Left lung (tissue), 10 donors: ENCODE data around the gene DAGLA. TPM values are rescaled to one million over a fixed set of nuclear protein-coding genes. Genes with fewer than 3 reads are reported as not detected.

Source experiments
- ATAC-seq: fragments of 200-7000 bp; cut with Tn5 transposase; one replicate; pipeline ENCODE4 v1.9.1; 2020; ENCODE audit warnings: moderate library complexity
- DNase-seq, 4 donors: peaks; one replicate each; pipeline ENCODE4 v3.0.0-alpha.2; 2013 to 2020
- H3K27ac ChIP-seq, 2 donors: fragments of 200-600 bp; sonication (generic) in 1 of 2; one replicate each; pipeline versions ENCODE4 v1.5.0 to v1.8.0; 2020 to 2021
- H3K27me3 ChIP-seq, 2 donors: fragments of 200-600 bp; sonication (generic) in 1 of 2; one replicate each; pipeline versions ENCODE4 v1.5.0 to v1.8.0; 2020 to 2021
- H3K36me3 ChIP-seq, 2 donors: fragments of 200-600 bp; sonication (generic) in 1 of 2; one replicate each; pipeline versions ENCODE4 v1.5.0 to v1.8.0; 2020 to 2021
- H3K4me1 ChIP-seq, 2 donors: fragments of 200-600 bp; one replicate each; pipeline ENCODE4 v1.8.0; 2021
- H3K4me3 ChIP-seq, 2 donors: fragments of 200-600 bp; sonication (generic) in 1 of 2; one replicate each; pipeline versions ENCODE4 v1.5.0 to v1.8.0; 2020 to 2021; ENCODE audit warnings: mild to moderate bottlenecking in 1 of 2
- H3K9me3 ChIP-seq, 2 donors: fragments of 200-600 bp; sonication (generic) in 1 of 2; one replicate each; pipeline versions ENCODE4 v1.5.0 to v1.8.0; 2020 to 2021
- CTCF ChIP-seq, 2 donors: fragments of 200-600 bp; sonication (generic) in 1 of 2; IDR thresholded peaks; one replicate each; pipeline versions ENCODE4 v1.5.0 to v1.8.0; 2021; ENCODE audit warnings: antibody characterized with exemption in 2 of 2
- intact Hi-C, 2 donors: fragments of 100-400 bp; cut with DNase I; formaldehyde crosslinking; loops; one replicate each; pipeline versions ENCODE4 v1.11.2 to v1.14.2; 2022
- polyA plus RNA-seq, 6 donors: library from polyadenylated mRNA; unstranded; fragments of 120-200 nt; gene quantifications; one replicate each; pipeline ENCODE4 v1.2.1, GENCODE V29; 2013; ENCODE audit not compliant: insufficient read length in 6 of 6
- total RNA-seq, 2 donors: library from RNA; stranded (reverse); fragmentation: NEBNext Ultra II Directional; extraction: Animal tissue kit (Norgen Biotek cat#: 25700); gene quantifications; one replicate each; pipeline ENCODE4 v1.2.1, GENCODE V29; 2021
- donor health status: DM: no; HTN: yes; CAD: no.
- donor health status: DM: no; HTN: no; CAD: no.

The DAGLA gene
- total and polyA plus RNA-seq, 8 donors: 2.2 to 4.3 (median 3.8) TPM

GRCh38 chr11:61773356-61773755 lies 93.2 kb downstream of the DAGLA start:
- Histone ChIP-seq H3K4me3 (no peak overlapping the region), H3K36me3 (no peaks in the 10 kb centered on the region), H3K4me1 (peaks cover 0 to 19% of the 10 kb centered on the region in 2 donors), H3K27ac (no peak overlapping the region), H3K27me3 (peaks cover 0 to 15% of the 10 kb centered on the region in 2 donors), H3K9me3 (no peaks in the 10 kb centered on the region)
- intact Hi-C loops: no loop called here
- no peak for TF ChIP-seq CTCF (IDR thresholded peaks at IDR 0.05)
- ATAC-seq (no peak), DNase-seq (no peak)

- Histone ChIP-seq H3K4me1 (peaks cover 0 to 19% of the 10 kb centered on the region in 2 donors), H3K27ac (no peak overlapping the region), H3K9me3 (no peaks in the 10 kb centered on the region), H3K36me3 (no peaks in the 10 kb centered on the region), H3K4me3 (no peak overlapping the region), H3K27me3 (peaks cover 0 to 15% of the 10 kb centered on the region in 2 donors)
- no peak for ATAC-seq
- DNase-seq: peak in 1 of 4 donors; percentile 69
- no peak for TF ChIP-seq CTCF (IDR thresholded peaks at IDR 0.05)
- intact Hi-C loops: no loop called here
These were observed 93.6 kb downstream of the DAGLA start for GRCh38 chr11:61773809-61774208.

- Histone ChIP-seq H3K4me1 (peaks cover 0 to 19% of the 10 kb centered on the region in 2 donors), H3K27ac (no peak overlapping the region), H3K9me3 (no peaks in the 10 kb centered on the region), H3K36me3 (no peaks in the 10 kb centered on the region), H3K4me3 (no peak overlapping the region), H3K27me3 (peaks cover 0 to 15% of the 10 kb centered on the region in 2 donors)
- DNase-seq (no peak), ATAC-seq (no peak)
- TF ChIP-seq CTCF (IDR thresholded peaks at IDR 0.05): no peak
- intact Hi-C loops: no loop called here
These were observed 94.2 kb downstream of the DAGLA start for GRCh38 chr11:61774411-61774810.

GRCh38 chr11:61775106-61775505 lies 94.9 kb downstream of the DAGLA start:
- H3K36me3 ChIP-seq: no peaks in the 10 kb centered on the region
- no peak for TF ChIP-seq CTCF (IDR thresholded peaks at IDR 0.05)
- H3K4me1 ChIP-seq: peaks cover 0 to 19% of the 10 kb centered on the region in 2 donors
- intact Hi-C loops: no loop called here
- no peak overlapping the region for H3K27ac ChIP-seq
- peaks cover 0 to 15% of the 10 kb centered on the region in 2 donors for H3K27me3 ChIP-seq
- H3K9me3 ChIP-seq: no peaks in the 10 kb centered on the region
- no peak overlapping the region for H3K4me3 ChIP-seq
- ATAC-seq (no peak), DNase-seq (peak in 1 of 4 donors; percentile 63)

- intact Hi-C loops: no loop called here
- no peak for ATAC-seq
- H3K4me3 ChIP-seq: no peak overlapping the region
- H3K36me3 ChIP-seq: no peaks in the 10 kb centered on the region
- H3K27ac ChIP-seq: no peak overlapping the region
- peaks cover 0 to 15% of the 10 kb centered on the region in 2 donors for H3K27me3 ChIP-seq
- H3K9me3 ChIP-seq: no peaks in the 10 kb centered on the region
- peaks cover 0 to 19% of the 10 kb centered on the region in 2 donors for H3K4me1 ChIP-seq
- no peak for TF ChIP-seq CTCF (IDR thresholded peaks at IDR 0.05)
- DNase-seq: peak in 1 of 4 donors; percentile 59
These were observed 95.7 kb downstream of the DAGLA start for GRCh38 chr11:61775606-61776554.
